LNCaP clone FGC (cell line): ENCODE data around the gene PEDS1.

Source experiments
- DNase-seq: peaks from one replicate; pipeline ENCODE4 v3.0.0-alpha.2; 2011; ENCODE audit warnings: low read depth
- H3K4me3 ChIP-seq: 2 replicates; pipeline ENCODE4 v1.5.1; 2011; ENCODE audit warnings: mild to moderate bottlenecking, low read depth, low read length, control low read depth
- CTCF ChIP-seq: IDR thresholded peaks from 2 replicates; pipeline ENCODE4 v1.5.1; 2012; ENCODE audit warnings: mild to moderate bottlenecking; ENCODE audit not compliant: control insufficient read depth, insufficient read depth; ENCODE audit errors: extremely low read depth

PEDS1 gene

GRCh38 chr20:50193836-50194421 lies 40.4 kb upstream of the PEDS1 start:
- TF ChIP-seq CTCF = no peak
- no peak for DNase-seq
- no peak overlapping the region for H3K4me3 ChIP-seq

- TF ChIP-seq CTCF = no peak
- peak overlapping the region; percentile 74 for H3K4me3 ChIP-seq
- DNase-seq = no peak
Observed at GRCh38 chr20:50193199-50193835, 39.8 kb upstream of the PEDS1 start.

GRCh38 chr20:50192364-50193198 lies 39.1 kb upstream of the PEDS1 start:
- peak; percentile 77 for DNase-seq
- no peak for TF ChIP-seq CTCF
- peak overlapping the region; percentile 74 for H3K4me3 ChIP-seq

- no peak for DNase-seq
- peak overlapping the region; percentile 74 for H3K4me3 ChIP-seq
- peak; percentile 25 for TF ChIP-seq CTCF
Observed at GRCh38 chr20:50191544-50192363, 38.2 kb upstream of the PEDS1 start.

- TF ChIP-seq CTCF = no peak
Observed at GRCh38 chr20:50191065-50191543, 37.6 kb upstream of the PEDS1 start.

GRCh38 chr20:50190251-50191064 lies 36.9 kb upstream of the PEDS1 start, which contains the start of gene CEBPB:
TSS of gene CEBPB (plus strand) at chr20:50190830. CDS start at chr20:50191034, 204 bp downstream.
- DNase-seq = no peak
- H3K4me3 ChIP-seq = peak within 1 kb of the TSS; percentile 74
- TF ChIP-seq CTCF = peak; percentile 67

More at GRCh38 chr20:50191065-50191543, 37.6 kb upstream of the PEDS1 start:
- no peak for DNase-seq
- H3K4me3 ChIP-seq = peak overlapping the region; percentile 74
